HG03060 (cell line): Measurements from ENCODE around the gene PRRG1.
"Not testable (repeated sequence)": the region's sequence is repeated elsewhere in the genome, so short reads cannot be mapped to it uniquely, and the experiment has no call there.

Experiments
- ATAC-seq: cut with Tn5 transposase; IDR thresholded peaks from one replicate; pipeline ENCODE4 v1.9.1; 2021; ENCODE audit warnings: low read depth, moderate number of reproducible peaks; ENCODE audit not compliant: unreplicated experiment

PRRG1 gene

DNA sequence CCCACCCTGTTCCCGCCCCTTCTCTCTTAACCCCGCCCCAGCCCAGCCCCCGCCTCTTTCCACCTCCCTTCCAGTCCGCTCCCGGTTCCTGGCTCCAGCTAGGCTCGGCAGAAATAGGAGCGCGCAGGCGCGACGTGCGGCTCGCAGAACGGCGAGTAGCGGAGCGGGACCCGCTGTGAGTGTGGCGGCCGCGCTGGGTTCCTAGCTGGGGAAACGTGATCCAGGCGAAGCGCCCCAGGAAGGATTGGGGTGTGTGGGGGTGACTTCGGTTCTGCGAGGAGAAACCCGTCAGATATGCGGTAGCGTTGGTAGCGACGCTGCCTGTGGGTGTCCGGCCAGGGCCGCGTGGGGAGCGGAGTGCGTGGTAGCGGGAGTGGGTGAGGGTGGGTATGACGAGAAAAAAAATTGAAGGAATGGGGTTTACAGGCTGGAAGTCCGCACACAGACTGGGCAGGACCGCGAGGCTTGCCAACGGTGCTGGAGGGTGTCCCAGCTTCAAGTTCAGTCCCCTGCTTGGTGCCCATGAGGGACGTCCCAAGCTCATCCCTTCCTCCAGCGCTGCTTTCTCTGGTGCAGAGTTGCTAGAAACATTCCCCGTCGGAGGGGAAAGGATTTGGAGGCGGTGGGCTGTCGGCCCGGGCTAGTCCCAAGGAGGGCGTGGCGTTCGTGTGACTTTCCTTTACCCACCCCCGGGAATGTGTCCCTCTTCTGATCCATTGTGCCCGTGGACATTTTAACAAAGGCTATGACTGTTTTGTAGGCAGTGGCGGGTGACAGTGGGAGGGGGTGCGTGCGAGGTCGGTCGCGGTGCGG, at the start of gene PRRG1:
TSS of gene PRRG1 (plus strand) at position 144 of the 813 bp plus-strand sequence. CDS start 56,886 bp downstream, outside the sequence.
- ATAC-seq: no peak

DNA sequence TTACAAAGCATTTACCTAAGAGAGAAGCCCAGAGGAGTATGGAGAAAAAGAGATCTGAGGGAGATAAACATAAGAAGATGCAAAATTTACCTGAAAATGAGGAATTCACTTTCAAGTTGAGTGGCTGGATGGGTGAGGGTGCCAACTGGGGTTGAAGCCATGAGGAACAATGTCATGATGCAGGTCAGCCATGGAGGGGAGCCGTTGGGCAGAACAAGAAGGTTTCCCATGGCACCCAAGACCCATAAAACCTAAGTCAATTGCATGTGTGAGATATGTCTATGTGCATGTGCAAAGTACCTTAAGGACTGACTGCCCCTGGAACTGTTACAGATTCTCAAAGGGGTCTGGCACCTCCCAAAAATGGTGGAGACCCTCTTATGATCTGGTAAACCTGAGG, 46.6 kb upstream of the PRRG1 start:
- ATAC-seq: no peak

- not testable (repeated sequence) for ATAC-seq
These were observed 43.9 kb upstream of the PRRG1 start for GRCh38 chrX:37305238-37305637.

- no peak for ATAC-seq
These were observed 34.6 kb upstream of the PRRG1 start for GRCh38 chrX:37314531-37314930.

GRCh38 chrX:37315511-37316248, 33.5 kb upstream of the PRRG1 start:
- ATAC-seq: no peak

DNA sequence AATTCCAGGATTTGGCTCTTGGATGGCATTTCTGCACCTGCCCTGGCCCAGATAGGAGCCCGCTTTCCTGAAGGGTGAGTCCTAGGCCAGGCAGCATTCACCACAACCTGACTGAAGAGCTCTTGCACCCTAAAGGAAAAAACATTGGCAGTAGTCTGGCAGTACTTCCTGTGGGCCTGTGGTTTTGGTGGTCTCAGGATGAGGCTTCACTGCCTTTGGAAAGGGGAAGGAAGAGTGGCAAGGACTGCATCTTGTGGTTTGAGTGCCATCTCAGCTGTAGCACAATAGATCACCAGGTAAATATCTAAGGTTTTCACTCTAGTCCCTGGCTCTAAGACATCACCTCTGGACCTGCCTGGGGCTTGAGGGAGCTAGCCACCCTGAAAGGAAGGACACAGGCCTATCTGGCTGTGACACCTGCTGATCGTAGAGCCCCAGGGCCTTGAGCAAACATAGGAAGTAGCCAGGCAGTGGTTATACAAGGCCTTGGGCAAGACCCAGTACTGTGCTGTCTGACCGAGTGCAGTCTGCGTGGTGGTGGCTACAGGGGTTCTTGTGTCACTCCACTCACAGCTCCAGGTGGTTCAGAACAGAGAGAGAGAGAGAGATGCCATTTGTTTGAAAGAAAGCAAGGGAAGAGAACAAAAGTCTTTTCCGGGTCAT, 28.5 kb upstream of the PRRG1 start:
- no peak for ATAC-seq

DNA sequence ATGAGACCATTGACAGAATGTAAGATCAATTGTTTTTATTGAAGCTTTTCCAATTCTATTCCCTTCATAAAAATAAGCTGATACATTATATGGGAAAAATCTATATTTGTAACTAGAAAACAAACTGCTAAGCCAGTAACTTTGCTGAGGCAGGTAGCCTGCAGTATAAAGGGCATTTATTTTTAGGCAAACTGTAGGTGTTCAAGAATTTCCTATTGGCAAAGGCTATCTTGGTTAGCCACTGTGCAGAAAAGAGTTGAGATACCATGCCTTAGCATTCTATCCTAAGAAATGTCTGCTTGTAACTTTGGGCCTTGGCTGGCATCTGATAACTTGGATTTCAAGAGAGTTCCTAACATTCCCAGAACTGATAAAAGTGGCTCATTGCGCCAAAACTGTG, 18.5 kb upstream of the PRRG1 start:
- no peak for ATAC-seq

DNA sequence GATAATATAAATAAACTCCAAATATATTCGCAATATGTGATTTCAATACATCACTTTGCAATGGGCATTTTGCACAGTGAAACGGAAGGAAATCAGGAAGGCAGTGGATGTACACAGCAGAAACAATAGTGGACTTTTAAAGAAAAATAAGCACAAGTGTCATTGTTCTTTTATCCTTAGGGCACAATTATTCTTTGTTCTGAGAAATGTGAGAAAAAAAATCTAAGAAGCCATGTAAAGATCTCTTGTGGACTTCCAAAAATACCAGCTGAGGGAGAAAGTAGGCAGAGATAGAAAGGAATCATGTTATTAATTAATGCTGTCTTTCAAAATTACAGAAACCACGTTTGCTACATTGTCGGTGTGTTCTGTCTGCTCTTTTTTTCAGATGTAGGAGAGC, 17.6 kb upstream of the PRRG1 start:
- no peak for ATAC-seq

DNA sequence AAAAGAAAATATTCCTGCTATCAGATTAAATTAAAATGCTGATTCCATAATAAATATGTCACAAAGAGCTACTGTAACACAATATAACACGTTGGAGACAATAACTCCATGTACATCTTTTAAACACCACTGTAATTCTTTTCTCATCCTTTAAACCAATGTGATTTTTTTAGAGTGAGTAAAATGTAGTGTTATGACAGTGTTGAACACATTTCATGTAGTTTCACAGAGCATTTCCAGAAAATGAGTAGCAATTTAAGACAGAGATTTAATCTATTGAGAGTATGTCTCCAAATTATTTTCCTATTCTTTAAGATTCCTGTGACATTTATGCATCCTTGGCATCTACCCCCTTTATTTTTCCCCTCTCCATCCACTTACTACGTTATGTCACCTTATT, 17.1 kb upstream of the PRRG1 start:
- no peak for ATAC-seq

GRCh38 chrX:37332987-37333658, 16.0 kb upstream of the PRRG1 start:
- ATAC-seq: no peak

DNA sequence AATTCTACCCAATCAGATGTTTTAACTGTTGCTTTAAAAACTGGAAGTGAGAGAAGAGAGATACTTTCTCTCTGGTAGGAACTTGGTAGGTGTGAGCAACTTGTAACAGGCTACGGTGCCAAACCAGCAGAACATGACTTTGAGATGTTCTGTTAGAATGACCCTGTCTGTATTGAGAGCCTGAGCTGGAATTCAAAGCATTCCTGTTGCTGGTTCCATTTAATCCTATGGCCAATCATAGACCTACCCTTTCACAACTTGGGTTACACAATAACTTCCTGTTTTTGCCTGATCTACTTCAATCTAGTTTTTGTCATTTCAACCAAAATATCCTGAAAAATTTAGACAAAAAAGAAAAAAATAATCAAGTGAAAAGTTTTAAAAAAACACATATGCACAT, 1.7 kb upstream of the PRRG1 start:
- no peak for ATAC-seq

DNA sequence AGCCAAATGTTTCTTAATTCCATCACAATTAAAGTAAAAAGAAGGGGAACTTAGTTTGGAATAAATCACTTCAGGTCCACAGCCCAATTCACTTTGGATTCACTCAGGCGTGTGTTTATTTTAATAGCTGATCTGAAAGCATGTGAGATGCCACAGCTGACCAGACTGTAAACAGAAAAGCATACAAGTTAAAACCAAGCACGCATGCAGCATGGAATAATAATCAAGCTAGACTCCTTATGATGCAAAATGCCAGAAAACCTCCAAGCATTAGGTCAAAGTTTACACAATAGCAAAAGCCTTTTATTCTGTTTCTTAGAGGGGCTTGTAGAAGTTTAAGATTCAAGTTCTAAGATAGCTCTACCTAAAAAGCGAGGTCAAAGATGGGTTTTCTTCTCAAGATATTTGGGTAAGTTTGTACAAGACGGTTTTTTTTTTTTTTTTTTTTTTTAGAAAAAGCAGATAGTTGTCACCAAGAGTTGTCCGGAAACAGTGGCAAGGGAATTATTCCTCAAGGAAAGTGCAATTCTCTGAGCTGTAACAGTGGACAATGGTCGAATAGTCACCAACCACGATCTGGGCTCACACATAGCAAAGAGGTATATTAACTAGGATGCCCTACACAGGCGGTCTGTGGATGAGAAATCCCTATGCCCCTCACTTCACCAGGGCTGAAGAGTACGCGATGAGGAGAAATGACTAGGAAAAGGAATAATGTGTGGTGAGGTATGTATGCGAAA, 763 bp upstream of the PRRG1 start:
- ATAC-seq: no peak

GRCh38 chrX:37348971-37349220, 268 bp upstream of the PRRG1 start:
- ATAC-seq: no peak

DNA sequence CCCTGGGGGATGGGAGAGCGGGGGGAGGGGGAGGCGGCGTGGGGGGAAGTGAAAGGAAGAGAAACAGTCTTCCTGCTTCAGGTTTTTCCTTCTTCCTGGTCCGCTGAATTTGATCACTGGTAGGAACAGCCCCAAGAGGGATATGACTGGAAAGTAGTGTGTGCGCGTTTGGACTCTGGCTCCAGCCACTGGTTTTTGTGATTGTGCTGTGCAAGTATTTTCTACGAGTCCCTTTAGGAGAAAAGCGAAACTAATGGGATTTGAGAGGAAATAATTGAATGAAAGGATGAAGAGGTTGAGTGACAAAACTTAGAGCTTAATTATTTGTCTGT, 836 bp downstream of the PRRG1 start:
- no peak for ATAC-seq

GRCh38 chrX:37353646-37354045, 4.5 kb downstream of the PRRG1 start:
- no peak for ATAC-seq

DNA sequence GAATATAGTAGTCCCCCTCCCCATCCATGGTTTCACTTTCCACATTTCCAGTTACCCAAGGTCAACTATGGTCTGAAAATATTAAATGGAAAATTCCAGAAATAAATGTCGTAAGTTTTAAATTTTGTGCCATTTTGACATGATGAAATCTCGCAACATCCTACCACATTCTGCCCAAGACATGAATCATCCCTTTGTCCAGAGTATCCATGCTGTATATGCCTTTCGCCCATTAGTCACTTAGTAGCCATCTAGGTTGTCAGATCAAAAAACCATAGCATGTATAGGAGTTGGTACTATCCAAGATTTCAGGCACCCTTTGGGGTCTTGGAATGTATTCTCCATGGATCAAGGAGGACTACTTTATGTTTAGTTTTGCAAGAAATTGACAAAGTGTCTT, 8.3 kb downstream of the PRRG1 start:
- no peak for ATAC-seq

DNA sequence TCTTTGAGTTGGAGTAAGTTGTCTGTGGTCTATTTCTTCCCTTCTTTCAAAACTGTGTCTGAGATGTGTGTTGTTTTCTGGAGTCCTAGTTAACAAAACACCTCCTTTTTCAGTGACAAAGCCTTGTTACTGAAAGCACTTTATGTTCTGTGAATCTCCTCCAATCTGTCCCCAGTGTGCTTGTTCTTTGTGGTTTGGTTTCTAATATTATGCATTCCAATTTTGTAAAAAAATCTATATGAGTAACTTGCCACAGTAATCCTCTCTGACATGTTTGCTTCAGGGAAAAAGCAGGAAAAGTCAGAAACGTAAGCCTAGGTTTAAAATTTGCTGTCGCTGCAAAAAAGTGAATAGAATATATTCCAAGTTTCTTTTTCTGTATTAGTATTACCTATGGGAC, 12.4 kb downstream of the PRRG1 start:
- ATAC-seq: no peak

- ATAC-seq: no peak
These were observed 15.5 kb downstream of the PRRG1 start for GRCh38 chrX:37364666-37365065.

GRCh38 chrX:37367946-37368345, 18.8 kb downstream of the PRRG1 start:
- no peak for ATAC-seq

DNA sequence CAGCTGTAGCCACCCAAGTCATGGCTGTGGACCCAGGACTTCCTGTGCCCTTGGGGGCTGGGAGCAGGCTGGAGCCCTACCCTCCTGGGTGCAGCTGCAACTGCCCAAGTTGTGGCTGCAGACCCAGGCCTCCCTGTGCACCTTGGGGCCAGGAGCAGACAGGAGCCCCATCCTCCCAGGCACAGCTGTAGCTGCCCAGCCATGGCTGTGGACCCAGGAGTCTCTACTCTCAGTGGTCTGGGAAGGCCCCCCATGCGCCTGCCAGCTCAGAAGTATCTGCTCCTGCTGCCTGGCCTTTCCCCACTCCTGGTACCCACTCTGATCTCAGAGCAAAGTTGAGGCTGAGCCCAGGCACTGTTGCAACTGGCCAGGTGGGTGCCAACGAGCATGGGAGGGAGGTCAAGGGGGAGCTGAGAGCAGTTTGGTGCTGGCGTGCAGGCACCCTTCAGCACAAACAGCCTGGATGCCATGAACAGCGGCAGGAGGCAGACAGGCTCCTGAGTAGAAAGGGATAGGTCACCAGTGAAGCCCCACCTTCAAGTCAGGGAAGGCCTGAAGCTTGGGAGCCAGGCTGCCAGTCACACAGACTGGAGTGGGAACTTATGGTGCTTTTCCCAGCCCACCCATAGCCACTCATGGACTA, 21.5 kb downstream of the PRRG1 start:
- no peak for ATAC-seq
